Thyroid gland (tissue), 4 donors: Measurements from ENCODE around the gene BABAM1.

Source experiments
- POLR2A ChIP-seq, 2 donors: fragments of 450-650 bp; IDR thresholded peaks; one replicate each; pipeline ENCODE4 v1.6.1; 2017; ENCODE audit warnings: antibody characterized with exemption in 2 of 2, mild to moderate bottlenecking in 2 of 2, moderate library complexity in 1 of 2
- TF ChIP-seq, protein P1 (sequence below), 6 experiments: fragments of 200-600 bp in 3 of 6; fragments of 450-650 bp in 3 of 6; sonication (generic) in 3 of 6; IDR thresholded peaks; one replicate each; pipeline ENCODE4 v1.5.1; 2016 to 2019; ENCODE audit warnings: antibody characterized with exemption in 6 of 6, mild to moderate bottlenecking in 2 of 6, inconsistent platforms in 1 of 6, moderate library complexity in 1 of 6

DNA sequence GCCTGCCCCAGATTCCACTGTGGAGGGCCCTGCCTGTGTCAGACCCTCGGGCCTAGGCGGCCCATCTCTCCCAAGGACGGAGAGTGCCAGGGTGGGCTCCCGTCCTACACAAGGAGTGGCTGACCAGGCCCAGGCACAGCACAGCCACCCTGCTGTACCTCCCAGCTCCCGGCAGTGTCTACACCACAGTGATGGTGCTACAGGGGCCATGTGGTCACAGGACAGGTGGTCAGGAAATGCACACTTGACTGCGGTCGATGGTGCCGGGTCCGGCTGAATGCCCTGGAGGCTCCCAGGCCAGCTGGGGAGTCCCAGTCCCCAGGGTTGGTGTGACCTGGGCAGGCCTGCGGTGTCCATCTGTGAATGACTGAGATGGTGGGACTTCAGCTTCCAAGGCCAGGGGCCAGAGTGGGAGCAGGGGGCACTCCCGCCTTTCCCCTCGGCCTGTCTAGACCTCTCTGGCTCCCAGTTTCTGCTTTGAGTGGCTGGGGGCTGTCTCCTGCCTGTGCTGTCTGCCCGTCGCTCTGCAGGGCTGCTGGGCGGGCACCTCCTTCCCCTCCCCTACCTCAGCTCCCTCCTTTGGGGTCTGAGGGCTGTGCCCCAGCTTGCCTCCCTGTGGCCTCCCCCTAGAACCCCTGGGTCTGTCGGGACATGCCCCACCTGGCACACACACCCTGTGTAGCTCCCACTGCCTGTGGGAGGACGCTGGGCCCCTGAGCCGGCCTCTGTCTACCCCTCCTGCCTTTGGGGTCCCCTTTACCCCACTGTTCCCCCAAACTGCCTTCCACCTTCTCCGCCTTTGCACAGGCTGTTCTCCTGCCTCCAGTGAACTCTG is 54.6 kb downstream of the BABAM1 start:
- no peak for TF ChIP-seq POLR2A (IDR thresholded peaks at IDR 0.05)
- TF ChIP-seq, protein P1, sequence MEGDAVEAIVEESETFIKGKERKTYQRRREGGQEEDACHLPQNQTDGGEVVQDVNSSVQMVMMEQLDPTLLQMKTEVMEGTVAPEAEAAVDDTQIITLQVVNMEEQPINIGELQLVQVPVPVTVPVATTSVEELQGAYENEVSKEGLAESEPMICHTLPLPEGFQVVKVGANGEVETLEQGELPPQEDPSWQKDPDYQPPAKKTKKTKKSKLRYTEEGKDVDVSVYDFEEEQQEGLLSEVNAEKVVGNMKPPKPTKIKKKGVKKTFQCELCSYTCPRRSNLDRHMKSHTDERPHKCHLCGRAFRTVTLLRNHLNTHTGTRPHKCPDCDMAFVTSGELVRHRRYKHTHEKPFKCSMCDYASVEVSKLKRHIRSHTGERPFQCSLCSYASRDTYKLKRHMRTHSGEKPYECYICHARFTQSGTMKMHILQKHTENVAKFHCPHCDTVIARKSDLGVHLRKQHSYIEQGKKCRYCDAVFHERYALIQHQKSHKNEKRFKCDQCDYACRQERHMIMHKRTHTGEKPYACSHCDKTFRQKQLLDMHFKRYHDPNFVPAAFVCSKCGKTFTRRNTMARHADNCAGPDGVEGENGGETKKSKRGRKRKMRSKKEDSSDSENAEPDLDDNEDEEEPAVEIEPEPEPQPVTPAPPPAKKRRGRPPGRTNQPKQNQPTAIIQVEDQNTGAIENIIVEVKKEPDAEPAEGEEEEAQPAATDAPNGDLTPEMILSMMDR (IDR thresholded peaks at IDR 0.05) = no peak
